Activated CD8-positive, alpha-beta memory T cell treated with anti-CD3 and anti-CD28 coated beads for 1 hour (primary cell): ENCODE data around the gene MRPL33.

Experiments used
- DNase-seq, 2 donors: peaks; one replicate each; pipeline ENCODE4 v3.0.0-alpha.2; 2020; ENCODE audit warnings: low read depth in 1 of 2; ENCODE audit errors: extremely low read depth in 1 of 2

The MRPL33 gene

GRCh38 chr2:27773959-27774358 lies 2.4 kb downstream of the MRPL33 start:
- DNase-seq, result no peak

GRCh38 chr2:27776097-27776496 lies 4.6 kb downstream of the MRPL33 start:
- no peak for DNase-seq

GRCh38 chr2:27776696-27777095 lies 5.2 kb downstream of the MRPL33 start:
- DNase-seq, result no peak

GRCh38 chr2:27779417-27780055 lies 8.0 kb downstream of the MRPL33 start:
- no peak for DNase-seq

GRCh38 chr2:27781496-27781895 lies 10.0 kb downstream of the MRPL33 start:
- DNase-seq, result no peak

GRCh38 chr2:27782701-27783100 lies 11.2 kb downstream of the MRPL33 start:
- no peak for DNase-seq

GRCh38 chr2:27790796-27791195 lies 19.3 kb downstream of the MRPL33 start:
- no peak for DNase-seq

- no peak for DNase-seq
Measured at GRCh38 chr2:27792759-27793158, 21.2 kb downstream of the MRPL33 start.

- no peak for DNase-seq
Measured at GRCh38 chr2:27795093-27795834, 23.7 kb downstream of the MRPL33 start.

- DNase-seq, result no peak
Measured at GRCh38 chr2:27795868-27796277, 24.4 kb downstream of the MRPL33 start.

- DNase-seq, result no peak
Measured at GRCh38 chr2:27796791-27797765, 25.6 kb downstream of the MRPL33 start.

GRCh38 chr2:27797841-27798240 lies 26.3 kb downstream of the MRPL33 start:
- no peak for DNase-seq

GRCh38 chr2:27798486-27798885 lies 27.0 kb downstream of the MRPL33 start:
- DNase-seq, result no peak

- DNase-seq, result no peak
Measured at GRCh38 chr2:27798948-27799645, 27.6 kb downstream of the MRPL33 start.

- DNase-seq, result no peak
Measured at GRCh38 chr2:27799646-27800010, 28.1 kb downstream of the MRPL33 start.

GRCh38 chr2:27800856-27801255 lies 29.3 kb downstream of the MRPL33 start:
- no peak for DNase-seq

GRCh38 chr2:27802547-27802946 lies 31.0 kb downstream of the MRPL33 start:
- DNase-seq, result no peak

GRCh38 chr2:27803046-27803445 lies 31.5 kb downstream of the MRPL33 start:
- no peak for DNase-seq

GRCh38 chr2:27804146-27804545 lies 32.6 kb downstream of the MRPL33 start:
- DNase-seq, result no peak

GRCh38 chr2:27805180-27805579 lies 33.7 kb downstream of the MRPL33 start:
- DNase-seq, result no peak
